SK-N-SH (cell line): ENCODE measurements around the gene KHDC1. TPM values are rescaled to one million over a fixed set of nuclear protein-coding genes. Genes with fewer than 3 reads are reported as not detected.

ENCODE experiments used
- CTCF ChIA-PET: fragments of 300-600, 350-600 bp; formaldehyde crosslinking; extraction: SDS; loops from one replicate; lab custom pipeline; 2021; lab: Yijun Ruan, JAX
- POLR2A ChIA-PET: fragments of 350-600 bp; sonication (Branson Sonifier 250); formaldehyde crosslinking; extraction: SDS; loops from one replicate; lab custom pipeline; 2020; ENCODE audit warnings: antibody characterized with exemption, inconsistent platforms; lab: Yijun Ruan, JAX
- DNase-seq: peaks from one replicate; pipeline ENCODE4 v3.0.0; 2012
- H2AFZ ChIP-seq: fragments of 200-600 bp; sonication (generic); 2 replicates; pipeline ENCODE4 v1.8.1; 2016; ENCODE audit warnings: antibody characterized with exemption, mild to moderate bottlenecking, low read depth
- H3F3A ChIP-seq: fragments of 200-600 bp; sonication (generic); replicated peaks from 2 replicates; pipeline ENCODE3; 2016; ENCODE audit warnings: antibody characterized with exemption, mild to moderate bottlenecking; ENCODE audit not compliant: insufficient read depth
- H3K27ac ChIP-seq, 2 experiments: fragments of 200-500 bp in 1 of 2; fragments of 200-600 bp in 1 of 2; sonication (Bioruptor generic) in 1 of 2; sonication (generic), shearing (Covaris generic) in 1 of 2; 2 replicates each; pipeline versions ENCODE4 v1.5.1 to v1.6.1; 2014 to 2016; ENCODE audit warnings: low read depth in 2 of 2, inconsistent platforms in 1 of 2, low read length in 1 of 2, mild to moderate bottlenecking in 1 of 2, mixed read lengths in 1 of 2
- H3K27me3 ChIP-seq: fragments of 200-600 bp; sonication (generic), shearing (Covaris generic); 2 replicates; pipeline ENCODE4 v1.6.1; 2016; ENCODE audit warnings: mixed run types; ENCODE audit not compliant: insufficient read depth
- H3K36me3 ChIP-seq, 2 experiments: fragments of 200-500 bp in 1 of 2; fragments of 200-600 bp in 1 of 2; sonication (Bioruptor generic) in 1 of 2; sonication (generic) in 1 of 2; replicated peaks in 1 of 2; 2 replicates each; pipeline versions ENCODE3 to v1.5.1; 2014 to 2016; ENCODE audit warnings: low read length in 1 of 2, mild to moderate bottlenecking in 1 of 2; ENCODE audit not compliant: insufficient read depth in 2 of 2, control insufficient read depth in 1 of 2
- H3K4me1 ChIP-seq, 2 experiments: fragments of 200-500 bp in 1 of 2; fragments of 200-600 bp in 1 of 2; sonication (Bioruptor generic) in 1 of 2; sonication (generic), shearing (Covaris generic) in 1 of 2; 2 replicates each; pipeline versions ENCODE4 v1.5.1 to v1.6.1; 2014 to 2016; ENCODE audit warnings: low read depth in 1 of 2, low read length in 1 of 2, mixed run types in 1 of 2; ENCODE audit not compliant: insufficient read depth in 2 of 2, control insufficient read depth in 1 of 2
- H3K4me2 ChIP-seq: fragments of 200-600 bp; sonication (generic), shearing (Covaris generic); 2 replicates; pipeline ENCODE4 v1.6.1; 2017; ENCODE audit warnings: mixed run types
- H3K4me3 ChIP-seq, 2 experiments: fragments of 200-500 bp in 1 of 2; fragments of 200-600 bp in 1 of 2; sonication (Bioruptor generic) in 1 of 2; sonication (generic), shearing (Covaris generic) in 1 of 2; 2 replicates each; pipeline versions ENCODE4 v1.5.1 to v1.8.1; 2014 to 2016; ENCODE audit warnings: low read depth in 2 of 2, inconsistent platforms in 1 of 2, low read length in 1 of 2, mild to moderate bottlenecking in 1 of 2, mixed read lengths in 1 of 2, moderate library complexity in 1 of 2
- H3K79me2 ChIP-seq: fragments of 200-600 bp; sonication (generic); 2 replicates; pipeline ENCODE4 v1.8.1; 2017; ENCODE audit warnings: mild to moderate bottlenecking; ENCODE audit not compliant: insufficient read depth
- H3K9ac ChIP-seq: fragments of 200-600 bp; sonication (generic); 2 replicates; pipeline ENCODE4 v1.6.1; 2017; ENCODE audit warnings: mixed run types
- H3K9me2 ChIP-seq: fragments of 200-600 bp; sonication (generic); 2 replicates; pipeline ENCODE4 v1.6.1; 2017; ENCODE audit warnings: mixed run types
- H3K9me3 ChIP-seq: fragments of 200-600 bp; sonication (generic); 2 replicates; pipeline ENCODE4 v1.6.1; 2017; ENCODE audit warnings: mixed run types, mild to moderate bottlenecking, moderate library complexity
- H4K20me1 ChIP-seq: fragments of 200-600 bp; sonication (generic); 2 replicates; pipeline ENCODE4 v1.6.1; 2017; ENCODE audit warnings: mild to moderate bottlenecking, mixed run types; ENCODE audit not compliant: insufficient read depth
- EP300 ChIP-seq, 2 experiments: IDR thresholded peaks; 2 replicates each; pipeline versions ENCODE4 v1.4.0 to v1.6.1; 2012; ENCODE audit warnings: borderline replicate concordance in 1 of 2, low read depth in 1 of 2, low read length in 1 of 2
- EZH2phosphoT487 ChIP-seq: fragments of 200-600 bp; sonication (generic); IDR thresholded peaks from 2 replicates; pipeline ENCODE4 v1.6.1; 2017; ENCODE audit warnings: low read depth, mixed run types, mild to moderate bottlenecking, antibody characterized with exemption, moderate library complexity, borderline replicate concordance
- GABPA ChIP-seq: IDR thresholded peaks from 2 replicates; pipeline ENCODE4 v1.4.0; 2012; ENCODE audit warnings: low read depth, mild to moderate bottlenecking
- GATA2 ChIP-seq: sonication (generic); formaldehyde crosslinking; IDR thresholded peaks from 2 replicates; pipeline ENCODE4 v1.5.0; 2020; ENCODE audit warnings: mild to moderate bottlenecking, missing genetic modification reagents
- MXI1 ChIP-seq: IDR thresholded peaks from 2 replicates; pipeline ENCODE4 v1.6.1; 2012; ENCODE audit warnings: mild to moderate bottlenecking, low read depth, low read length, improper control_type of control experiment
- NFIC ChIP-seq: IDR thresholded peaks from 2 replicates; pipeline ENCODE4 v1.4.0; 2012; ENCODE audit warnings: borderline replicate concordance
- POLR2AphosphoS5 ChIP-seq: IDR thresholded peaks from 2 replicates; pipeline ENCODE4 v1.6.1; 2012; ENCODE audit warnings: low read depth, low read length
- RXRA ChIP-seq: IDR thresholded peaks from 2 replicates; pipeline ENCODE4 v1.4.0; 2012; ENCODE audit warnings: low read depth, mild to moderate bottlenecking, borderline replicate concordance
- SIN3A ChIP-seq: IDR thresholded peaks from 2 replicates; pipeline ENCODE4 v1.6.1; 2012; ENCODE audit warnings: low read depth, mild to moderate bottlenecking, low read length, moderate library complexity, borderline replicate concordance
- SMC3 ChIP-seq: IDR thresholded peaks from 2 replicates; pipeline ENCODE4 v1.6.1; 2012; ENCODE audit warnings: low read depth, low read length, improper control_type of control experiment
- TAF1 ChIP-seq: IDR thresholded peaks from 2 replicates; pipeline ENCODE4 v1.6.1; 2012; ENCODE audit warnings: low read depth, mild to moderate bottlenecking, low read length, moderate library complexity, borderline replicate concordance
- TCF12 ChIP-seq: IDR thresholded peaks from 2 replicates; pipeline ENCODE4 v1.4.0; 2012
- WGBS: methylation state at CpG from one replicate; pipeline ENCODE4 v1.1.6; 2017; ENCODE audit warnings: low lambda C conversion rate; 5-methylcytosine and 5-hydroxymethylcytosine counted together
- polyA plus RNA-seq, 3 experiments: library from polyadenylated mRNA; depleted of rRNA; stranded (reverse); fragments of >200 nt; gene quantifications; 2 replicates each; pipeline ENCODE4 v1.2.3, GENCODE V29; 2012
- TF ChIP-seq, protein P1 (sequence below): IDR thresholded peaks from 2 replicates; pipeline ENCODE4 v1.4.0; 2012; ENCODE audit warnings: low read depth
- TF ChIP-seq, protein P2 (sequence below): fragments of 200-600 bp; sonication (generic); IDR thresholded peaks from 2 replicates; pipeline ENCODE4 v1.6.1; 2017; ENCODE audit warnings: antibody characterized with exemption, mild to moderate bottlenecking, moderate library complexity
- TF ChIP-seq, protein P3 (sequence below): IDR thresholded peaks from 2 replicates; pipeline ENCODE4; 2012
- TF ChIP-seq, protein P4 (sequence below): IDR thresholded peaks from 2 replicates; pipeline ENCODE4 v1.4.0; 2012; ENCODE audit warnings: low read depth, borderline replicate concordance
- TF ChIP-seq, protein P5 (sequence below): IDR thresholded peaks from 2 replicates; pipeline ENCODE4 v1.4.0; 2012; ENCODE audit warnings: low read depth, borderline replicate concordance

KHDC1 gene
- polyA plus RNA-seq, 1 of the 3 experiments (the other 2 are of a cell fraction), result 6.0 TPM

DNA sequence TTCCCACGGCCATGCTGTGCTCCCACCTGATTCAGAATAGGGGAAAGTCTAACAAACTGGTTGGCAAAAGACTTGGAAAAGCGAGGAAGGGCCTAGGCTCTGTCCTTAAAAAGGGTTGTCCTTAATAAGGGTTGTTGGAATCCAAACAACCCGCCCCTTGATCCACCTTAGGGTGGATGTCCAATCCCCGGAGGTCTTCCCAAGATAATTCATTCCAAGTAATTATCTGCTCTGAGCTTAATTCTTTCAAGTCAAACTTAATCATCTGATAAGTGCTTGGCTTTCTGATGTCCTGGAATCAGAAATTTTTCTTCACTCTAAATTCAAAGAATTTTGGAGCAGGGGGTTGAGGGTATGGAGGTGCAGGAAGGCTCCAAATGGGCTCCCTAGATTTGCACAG, 37.6 kb downstream of the KHDC1 start, which contains the start of gene KHDC1L:
Gene KHDC1L, minus strand, starts transcription at position 101 of the 400 bp plus-strand sequence. Its CDS starts 88 bp downstream, at position 13.
- Histone ChIP-seq H3K4me2 (no peak within 1 kb of the TSS), H3K27ac (no peak within 1 kb of the TSS), H3K4me3 (no peak within 1 kb of the TSS), H4K20me1 (no peaks in the 10 kb centered on the region), H3K9me2 (no peaks in the 10 kb centered on the region), H3K79me2 (no peaks in the 10 kb centered on the region), H3K36me3 (no peaks in the 10 kb centered on the region), H3K27me3 (no peaks in the 10 kb centered on the region), H3K9ac (no peak within 1 kb of the TSS), H3K4me1 (no peaks in the 10 kb centered on the region), H2AFZ (no peak within 1 kb of the TSS), H3F3A (no peaks in the 10 kb centered on the region), H3K9me3 (no peaks in the 10 kb centered on the region)
- ChIA-PET CTCF (no interaction called here), POLR2A (no interaction called here)
- 81% methylated on average over 4 of the region's 4 CpGs for whole genome bisulfite sequencing
- no peak for TF ChIP-seq TAF1
- TF ChIP-seq, protein P1, sequence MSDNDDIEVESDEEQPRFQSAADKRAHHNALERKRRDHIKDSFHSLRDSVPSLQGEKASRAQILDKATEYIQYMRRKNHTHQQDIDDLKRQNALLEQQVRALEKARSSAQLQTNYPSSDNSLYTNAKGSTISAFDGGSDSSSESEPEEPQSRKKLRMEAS, result no peak
- no peak for TF ChIP-seq EZH2phosphoT487
- TF ChIP-seq GABPA, result no peak
- TF ChIP-seq NFIC, result no peak
- no peak for TF ChIP-seq POLR2AphosphoS5
- TF ChIP-seq, protein P2, sequence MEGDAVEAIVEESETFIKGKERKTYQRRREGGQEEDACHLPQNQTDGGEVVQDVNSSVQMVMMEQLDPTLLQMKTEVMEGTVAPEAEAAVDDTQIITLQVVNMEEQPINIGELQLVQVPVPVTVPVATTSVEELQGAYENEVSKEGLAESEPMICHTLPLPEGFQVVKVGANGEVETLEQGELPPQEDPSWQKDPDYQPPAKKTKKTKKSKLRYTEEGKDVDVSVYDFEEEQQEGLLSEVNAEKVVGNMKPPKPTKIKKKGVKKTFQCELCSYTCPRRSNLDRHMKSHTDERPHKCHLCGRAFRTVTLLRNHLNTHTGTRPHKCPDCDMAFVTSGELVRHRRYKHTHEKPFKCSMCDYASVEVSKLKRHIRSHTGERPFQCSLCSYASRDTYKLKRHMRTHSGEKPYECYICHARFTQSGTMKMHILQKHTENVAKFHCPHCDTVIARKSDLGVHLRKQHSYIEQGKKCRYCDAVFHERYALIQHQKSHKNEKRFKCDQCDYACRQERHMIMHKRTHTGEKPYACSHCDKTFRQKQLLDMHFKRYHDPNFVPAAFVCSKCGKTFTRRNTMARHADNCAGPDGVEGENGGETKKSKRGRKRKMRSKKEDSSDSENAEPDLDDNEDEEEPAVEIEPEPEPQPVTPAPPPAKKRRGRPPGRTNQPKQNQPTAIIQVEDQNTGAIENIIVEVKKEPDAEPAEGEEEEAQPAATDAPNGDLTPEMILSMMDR, result no peak
- no peak for DNase-seq

DNA sequence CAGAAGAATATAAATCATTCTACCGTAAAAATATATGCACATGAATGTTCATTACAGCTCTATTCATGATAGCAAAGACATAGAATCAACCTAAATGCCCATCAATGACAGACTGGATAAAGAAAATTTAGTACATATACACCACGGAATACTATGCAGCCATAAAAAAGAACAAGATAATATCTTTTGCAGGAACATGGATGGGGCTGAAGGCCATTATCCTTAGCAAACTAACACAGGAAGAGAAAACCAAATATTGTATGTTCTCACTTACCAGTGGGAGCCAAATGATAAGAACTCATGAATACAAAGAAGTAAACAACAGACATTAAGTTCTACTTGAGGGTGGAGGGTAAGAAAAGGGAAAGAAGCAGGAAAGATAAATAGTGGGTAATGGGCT, 46.1 kb downstream of the KHDC1 start:
- H3K4me3 ChIP-seq, result no peak overlapping the region
- H3K36me3 ChIP-seq, result no peaks in the 10 kb centered on the region
- H3K9me3 ChIP-seq, result no peaks in the 10 kb centered on the region; the same call in 1 of the 2 replicates
- ChIA-PET POLR2A (no interaction called here), CTCF (no interaction called here)
- H3K4me1 ChIP-seq, result no peaks in the 10 kb centered on the region
- no peak for DNase-seq
- no peak overlapping the region for H2AFZ ChIP-seq
- no peak for TF ChIP-seq GATA2
- TF ChIP-seq MXI1, result no peak
- TF ChIP-seq SMC3, result no peak
- H3K27me3 ChIP-seq, result no peaks in the 10 kb centered on the region
- H3K27ac ChIP-seq, result no peak overlapping the region
- H3K9me2 ChIP-seq, result no peaks in the 10 kb centered on the region
- no peaks in the 10 kb centered on the region for H3F3A ChIP-seq
- H3K79me2 ChIP-seq, result no peaks in the 10 kb centered on the region
- H3K9ac ChIP-seq, result no peak overlapping the region
- H4K20me1 ChIP-seq, result no peaks in the 10 kb centered on the region
- no peak overlapping the region for H3K4me2 ChIP-seq
- whole genome bisulfite sequencing, result 61% methylated on average over 2 of the region's 2 CpGs

DNA sequence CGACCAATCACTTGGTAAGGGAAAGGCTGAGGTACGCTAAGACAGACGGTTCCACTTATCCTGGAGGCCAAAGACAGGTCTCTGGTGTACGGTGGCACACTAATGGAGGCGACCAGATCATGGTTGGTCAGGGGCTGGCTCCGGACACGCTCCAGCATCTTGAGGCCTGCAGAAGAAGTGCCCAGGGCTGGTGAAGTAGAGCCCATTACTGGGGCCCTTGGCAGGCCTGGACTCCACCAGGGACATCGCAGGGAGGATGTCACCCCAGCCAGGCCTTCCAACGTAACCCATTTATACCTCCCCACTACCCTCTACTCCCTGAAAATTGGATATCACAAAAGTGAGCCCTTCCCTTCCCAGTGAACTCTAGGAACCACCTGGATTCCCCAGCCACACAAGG, 53.9 kb downstream of the KHDC1 start:
- H3K4me3 ChIP-seq, result no peak overlapping the region
- no peaks in the 10 kb centered on the region for H3F3A ChIP-seq
- H3K9ac ChIP-seq, result no peak overlapping the region
- ChIA-PET CTCF (no interaction called here), POLR2A (no interaction called here)
- H3K79me2 ChIP-seq, result no peaks in the 10 kb centered on the region
- H3K9me2 ChIP-seq, result no peaks in the 10 kb centered on the region
- no peaks in the 10 kb centered on the region for H3K27me3 ChIP-seq
- H3K4me1 ChIP-seq, result no peaks in the 10 kb centered on the region
- 71% methylated on average over 8 of the region's 9 CpGs for WGBS
- H3K36me3 ChIP-seq, result no peaks in the 10 kb centered on the region
- H3K9me3 ChIP-seq, result no peaks in the 10 kb centered on the region
- DNase-seq, result no peak
- no peak overlapping the region for H3K27ac ChIP-seq
- no peaks in the 10 kb centered on the region for H4K20me1 ChIP-seq
- H3K4me2 ChIP-seq, result no peak overlapping the region
- no peak overlapping the region for H2AFZ ChIP-seq
- TF ChIP-seq SIN3A (no peak), TCF12 (no peak), RXRA (no peak), POLR2AphosphoS5 (no peak), EP300 (IDR thresholded peaks at IDR 0.05; ENCODE audit: borderline replicate concordance in 1 of 2, low read depth in 1 of 2, low read length in 1 of 2) (no peak)
- TF ChIP-seq, protein P3, sequence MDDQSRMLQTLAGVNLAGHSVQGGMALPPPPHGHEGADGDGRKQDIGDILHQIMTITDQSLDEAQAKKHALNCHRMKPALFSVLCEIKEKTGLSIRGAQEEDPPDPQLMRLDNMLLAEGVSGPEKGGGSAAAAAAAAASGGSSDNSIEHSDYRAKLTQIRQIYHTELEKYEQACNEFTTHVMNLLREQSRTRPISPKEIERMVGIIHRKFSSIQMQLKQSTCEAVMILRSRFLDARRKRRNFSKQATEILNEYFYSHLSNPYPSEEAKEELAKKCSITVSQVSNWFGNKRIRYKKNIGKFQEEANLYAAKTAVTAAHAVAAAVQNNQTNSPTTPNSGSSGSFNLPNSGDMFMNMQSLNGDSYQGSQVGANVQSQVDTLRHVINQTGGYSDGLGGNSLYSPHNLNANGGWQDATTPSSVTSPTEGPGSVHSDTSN, result no peak
- TF ChIP-seq, protein P4, sequence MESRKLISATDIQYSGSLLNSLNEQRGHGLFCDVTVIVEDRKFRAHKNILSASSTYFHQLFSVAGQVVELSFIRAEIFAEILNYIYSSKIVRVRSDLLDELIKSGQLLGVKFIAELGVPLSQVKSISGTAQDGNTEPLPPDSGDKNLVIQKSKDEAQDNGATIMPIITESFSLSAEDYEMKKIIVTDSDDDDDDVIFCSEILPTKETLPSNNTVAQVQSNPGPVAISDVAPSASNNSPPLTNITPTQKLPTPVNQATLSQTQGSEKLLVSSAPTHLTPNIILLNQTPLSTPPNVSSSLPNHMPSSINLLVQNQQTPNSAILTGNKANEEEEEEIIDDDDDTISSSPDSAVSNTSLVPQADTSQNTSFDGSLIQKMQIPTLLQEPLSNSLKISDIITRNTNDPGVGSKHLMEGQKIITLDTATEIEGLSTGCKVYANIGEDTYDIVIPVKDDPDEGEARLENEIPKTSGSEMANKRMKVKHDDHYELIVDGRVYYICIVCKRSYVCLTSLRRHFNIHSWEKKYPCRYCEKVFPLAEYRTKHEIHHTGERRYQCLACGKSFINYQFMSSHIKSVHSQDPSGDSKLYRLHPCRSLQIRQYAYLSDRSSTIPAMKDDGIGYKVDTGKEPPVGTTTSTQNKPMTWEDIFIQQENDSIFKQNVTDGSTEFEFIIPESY, result no peak
- TF ChIP-seq, protein P5, sequence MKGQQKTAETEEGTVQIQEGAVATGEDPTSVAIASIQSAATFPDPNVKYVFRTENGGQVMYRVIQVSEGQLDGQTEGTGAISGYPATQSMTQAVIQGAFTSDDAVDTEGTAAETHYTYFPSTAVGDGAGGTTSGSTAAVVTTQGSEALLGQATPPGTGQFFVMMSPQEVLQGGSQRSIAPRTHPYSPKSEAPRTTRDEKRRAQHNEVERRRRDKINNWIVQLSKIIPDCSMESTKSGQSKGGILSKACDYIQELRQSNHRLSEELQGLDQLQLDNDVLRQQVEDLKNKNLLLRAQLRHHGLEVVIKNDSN, result no peak
